Posterior vena cava (tissue), 2 donors: ENCODE data around the gene DTX4. TPM values are rescaled to one million over a fixed set of nuclear protein-coding genes. Genes with fewer than 3 reads are reported as not detected.

Source experiments
- DNase-seq: peaks from one replicate; pipeline ENCODE4 v3.0.0-alpha.2; 2020; ENCODE audit warnings: low spot score
- intact Hi-C, 2 donors: fragments of 100-400 bp; cut with DNase I; formaldehyde crosslinking; loops; one replicate each; pipeline versions ENCODE4 v1.14.1 to v1.14.2; 2022 to 2023
- total RNA-seq, 2 donors: library from RNA; stranded (reverse); fragmentation: NEBNext Ultra II Directional; extraction: Animal tissue kit (Norgen Biotek cat#: 25700); gene quantifications; one replicate each; pipeline ENCODE4 v1.2.1, GENCODE V29; 2021
- donor health status: DM: yes; HTN: yes; CAD: no.
- donor health status: DM: yes; HTN: yes; CAD: no.

DTX4 gene
- total RNA-seq, 2 donors from 2014 or later = 1.9 to 2.0 TPM

DNA sequence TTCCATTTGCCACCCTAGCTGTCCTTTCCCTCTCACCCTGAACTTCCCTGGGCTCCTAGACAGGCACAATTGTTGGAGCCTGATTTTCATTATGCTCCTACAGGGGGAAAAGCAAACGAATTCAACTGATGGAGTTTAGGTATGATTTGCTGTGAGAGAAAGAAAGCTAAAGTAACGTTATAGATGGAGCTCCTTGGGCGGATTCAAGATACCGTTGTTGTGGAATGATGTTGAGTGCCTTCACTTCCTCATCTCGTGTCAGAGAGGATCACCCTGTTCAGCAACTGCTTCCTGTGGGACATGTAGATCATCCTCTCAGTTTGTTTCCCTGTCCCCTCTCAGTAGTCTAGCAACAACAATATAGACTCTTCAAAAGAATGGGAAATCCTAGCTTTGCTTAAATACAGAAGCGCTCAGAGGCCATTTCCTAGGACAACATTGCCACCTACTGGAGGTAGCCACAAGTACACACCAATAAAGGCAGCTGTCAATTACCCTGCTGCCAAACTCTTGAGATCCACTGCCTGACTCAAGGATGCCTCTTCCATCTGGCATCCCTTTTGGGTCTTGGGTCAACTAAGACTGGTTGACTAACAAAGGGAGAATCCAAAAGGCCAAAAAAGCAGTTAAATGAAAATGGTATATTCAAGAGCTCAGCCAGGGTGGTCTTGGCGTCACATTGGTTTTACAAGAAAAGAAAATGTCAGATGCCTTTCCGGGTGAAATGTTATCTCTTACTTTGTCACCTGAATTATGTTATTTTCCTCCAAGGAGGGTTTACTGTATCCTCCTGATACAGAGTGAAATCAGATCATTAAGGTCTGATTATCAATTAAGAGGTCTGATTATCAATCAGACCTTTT is 13.5 kb upstream of the DTX4 start:
- intact Hi-C loops = no loop called here
- peak; percentile 78 for DNase-seq

- intact Hi-C loops = no loop called here
These were observed 7.9 kb upstream of the DTX4 start for GRCh38 chr11:59164028-59164427.

DNA sequence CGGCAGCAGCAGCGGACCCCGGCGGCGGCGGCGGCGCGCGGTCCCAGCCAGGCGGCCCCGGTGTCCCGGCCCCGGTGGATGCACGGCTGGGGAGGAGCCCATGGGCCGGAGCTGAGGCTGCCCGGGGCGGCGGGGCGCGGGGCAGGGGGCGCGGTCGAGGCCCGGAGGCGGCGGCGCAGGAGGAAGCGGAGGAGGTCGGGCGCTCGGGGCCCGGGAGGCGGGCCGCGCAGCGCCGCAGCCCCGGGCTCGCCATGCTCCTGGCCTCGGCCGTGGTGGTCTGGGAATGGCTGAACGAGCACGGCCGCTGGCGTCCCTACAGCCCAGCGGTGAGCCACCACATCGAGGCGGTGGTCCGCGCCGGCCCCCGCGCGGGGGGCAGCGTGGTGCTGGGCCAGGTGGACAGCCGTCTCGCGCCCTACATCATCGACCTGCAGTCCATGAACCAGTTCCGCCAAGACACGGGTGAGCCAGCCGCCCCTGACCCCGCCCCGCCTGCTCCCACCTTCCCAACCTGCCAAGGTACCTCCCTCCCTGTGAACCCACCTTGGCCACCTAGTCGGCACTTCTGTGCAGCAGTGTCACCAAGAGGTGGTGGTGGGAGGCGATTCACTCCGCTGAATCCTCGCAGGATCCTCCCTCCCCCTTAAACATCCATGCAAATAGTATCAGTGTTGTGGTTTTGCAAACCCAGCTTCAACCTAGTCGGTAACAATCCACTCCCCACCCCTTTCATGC is 580 bp downstream of the DTX4 start:
- intact Hi-C loops = loop anchor here (2.0 to 10.0 kb wide), 3 partner anchors 32 to 112 kb away; no protein-coding TSS in a partner anchor
- DNase-seq = no peak

More at GRCh38 chr11:59164028-59164427, 7.9 kb upstream of the DTX4 start:
- no peak for DNase-seq

DNA sequence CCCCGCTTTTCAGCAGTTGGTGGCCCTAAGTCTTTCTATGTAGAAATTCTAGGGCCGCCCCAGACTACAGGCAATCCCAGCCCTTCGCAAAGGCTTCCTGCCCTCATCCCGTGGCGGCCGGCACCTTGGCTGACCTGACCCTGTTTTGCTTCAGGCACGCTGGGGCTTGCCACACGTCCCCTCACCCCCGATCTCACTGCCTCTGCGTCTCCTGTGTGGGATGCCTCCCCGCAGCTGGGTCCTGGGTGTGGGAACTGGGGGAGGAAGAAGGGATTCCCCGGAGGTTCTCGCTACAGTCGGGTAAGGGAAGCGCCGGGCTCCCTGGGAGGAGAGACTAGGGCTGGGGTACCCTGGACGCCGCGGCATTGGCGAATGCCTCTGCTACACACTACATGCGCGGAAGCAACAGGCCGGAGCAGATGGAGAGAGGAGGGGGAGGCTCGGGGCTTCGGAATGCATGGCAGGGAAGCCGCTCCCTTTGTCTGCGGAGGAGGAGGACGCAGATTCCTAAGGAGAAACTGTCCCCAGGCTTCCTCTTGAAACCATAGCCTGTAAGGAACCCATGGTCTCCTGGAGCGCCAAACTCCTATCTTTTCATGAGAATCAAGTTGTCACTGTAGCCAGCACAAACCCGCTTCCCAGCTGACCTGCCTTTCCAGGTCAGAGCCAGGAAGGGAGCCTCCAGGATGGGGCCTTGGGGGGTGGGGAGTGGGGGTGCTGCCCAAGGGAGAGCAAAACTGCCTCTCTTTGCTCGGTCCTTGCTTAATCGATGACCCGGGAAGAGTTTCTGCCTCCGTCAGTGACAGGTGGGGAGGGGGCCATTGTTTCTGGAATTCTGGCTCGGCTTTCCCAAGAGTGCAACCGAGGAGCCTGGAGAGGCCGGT is 1.4 kb downstream of the DTX4 start:
- DNase-seq = no peak
- intact Hi-C loops = loop anchor here (2.0 to 10.0 kb wide), 3 partner anchors 31 to 111 kb away; no protein-coding TSS in a partner anchor

DNA sequence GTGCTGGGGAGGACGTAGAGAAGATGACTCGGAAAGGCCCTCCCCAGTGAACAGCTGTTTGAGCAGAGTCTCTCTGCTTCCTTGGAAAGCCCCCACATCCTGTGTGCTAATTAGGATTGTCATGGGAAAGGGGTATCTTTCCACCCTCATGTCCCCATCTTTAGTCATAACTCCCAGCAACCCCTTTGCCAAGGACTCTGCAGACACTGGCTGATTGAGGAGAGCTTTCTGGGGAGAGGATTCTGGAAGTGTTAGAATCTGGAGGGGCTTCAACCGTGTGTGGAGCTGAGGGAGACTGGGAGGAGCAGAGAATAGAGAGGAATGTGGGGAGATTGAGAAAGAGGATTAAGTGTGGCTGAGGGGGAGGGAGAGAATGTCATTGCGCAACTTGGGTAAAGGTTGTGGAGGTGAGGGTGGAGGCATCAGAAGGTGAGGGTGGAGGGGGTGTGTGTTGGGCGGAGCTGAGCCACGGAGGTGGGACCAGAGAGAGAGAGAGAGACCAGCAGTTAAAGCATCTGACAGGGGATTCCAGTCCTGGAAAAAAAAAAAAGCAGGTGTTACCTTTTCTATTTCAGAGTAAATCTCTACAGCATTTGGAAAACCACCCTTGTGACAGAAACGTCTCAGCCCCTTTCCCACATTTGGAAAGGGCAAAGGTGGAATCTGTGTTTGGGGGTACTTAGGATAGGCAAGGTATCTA is 2.2 kb downstream of the DTX4 start:
- intact Hi-C loops = loop anchor here (2.0 to 10.0 kb wide), 3 partner anchors 31 to 111 kb away; no protein-coding TSS in a partner anchor
- DNase-seq = no peak

GRCh38 chr11:59174664-59175033 is 2.7 kb downstream of the DTX4 start:
- no peak for DNase-seq
- intact Hi-C loops = loop anchor here in 1 of 2 donors (5.0 to 10.0 kb wide), 2 partner anchors 33 to 110 kb away; no protein-coding TSS in a partner anchor

DNA sequence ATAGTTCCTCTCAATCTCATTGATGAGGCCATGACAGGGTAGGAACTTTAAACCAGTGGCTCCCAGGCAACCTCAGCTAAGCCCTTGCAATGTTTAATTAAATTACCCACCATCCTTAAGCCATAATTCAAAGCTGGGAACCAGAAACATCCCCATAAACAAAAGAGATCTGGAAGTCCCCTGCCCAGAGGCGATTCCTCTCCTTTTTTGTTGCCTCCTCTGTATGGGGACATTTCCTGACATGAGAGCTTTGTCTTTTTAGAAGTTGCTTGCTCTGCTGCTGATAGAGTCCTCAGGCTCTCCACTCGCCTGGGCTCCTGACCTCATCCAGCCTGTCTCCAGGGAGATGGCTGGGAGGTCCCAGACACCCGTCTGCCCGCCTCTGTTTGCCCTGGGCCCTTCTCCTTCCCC is 3.2 kb downstream of the DTX4 start:
- DNase-seq = no peak
- intact Hi-C loops = loop anchor here in 1 of 2 donors (10.0 kb wide), 1 partner anchor 110 kb away; no protein-coding TSS in a partner anchor

- no peak for DNase-seq
- intact Hi-C loops = loop anchor here in 1 of 2 donors (10.0 kb wide), 1 partner anchor 108 kb away; no protein-coding TSS in a partner anchor
These were observed 4.4 kb downstream of the DTX4 start for GRCh38 chr11:59176330-59176729.

GRCh38 chr11:59178402-59178801 is 6.5 kb downstream of the DTX4 start:
- DNase-seq = no peak
- intact Hi-C loops = loop anchor here in 1 of 2 donors (10.0 kb wide), 1 partner anchor 106 kb away; no protein-coding TSS in a partner anchor

- intact Hi-C loops = loop anchor here in 1 of 2 donors (10.0 kb wide), 1 partner anchor 106 kb away; no protein-coding TSS in a partner anchor
- DNase-seq = no peak
These were observed 7.2 kb downstream of the DTX4 start for GRCh38 chr11:59179121-59179520.

GRCh38 chr11:59180168-59180776 is 8.3 kb downstream of the DTX4 start:
- intact Hi-C loops = no loop called here
- no peak for DNase-seq

DNA sequence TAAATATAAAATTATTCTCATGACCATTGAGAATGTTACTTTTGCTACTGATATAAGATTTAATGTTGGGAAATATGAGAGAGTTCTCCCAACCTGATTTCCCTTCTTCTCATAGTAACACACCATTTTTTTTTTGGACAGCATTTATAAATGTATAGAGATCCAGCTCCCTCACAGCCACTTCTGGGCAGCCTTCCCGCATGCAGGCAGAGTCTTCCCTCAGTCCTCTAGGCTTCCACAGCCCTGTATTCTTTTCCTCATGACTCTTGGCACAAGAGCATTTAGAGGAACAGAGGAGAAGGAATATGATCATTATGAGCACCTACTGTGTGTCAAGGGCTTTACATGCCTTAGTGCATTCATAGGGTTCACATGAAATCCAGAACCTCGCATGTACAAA is 9.0 kb downstream of the DTX4 start:
- no peak for DNase-seq
- intact Hi-C loops = no loop called here

- DNase-seq = no peak
- intact Hi-C loops = no loop called here
These were observed 10.0 kb downstream of the DTX4 start for GRCh38 chr11:59181746-59182456.

DNA sequence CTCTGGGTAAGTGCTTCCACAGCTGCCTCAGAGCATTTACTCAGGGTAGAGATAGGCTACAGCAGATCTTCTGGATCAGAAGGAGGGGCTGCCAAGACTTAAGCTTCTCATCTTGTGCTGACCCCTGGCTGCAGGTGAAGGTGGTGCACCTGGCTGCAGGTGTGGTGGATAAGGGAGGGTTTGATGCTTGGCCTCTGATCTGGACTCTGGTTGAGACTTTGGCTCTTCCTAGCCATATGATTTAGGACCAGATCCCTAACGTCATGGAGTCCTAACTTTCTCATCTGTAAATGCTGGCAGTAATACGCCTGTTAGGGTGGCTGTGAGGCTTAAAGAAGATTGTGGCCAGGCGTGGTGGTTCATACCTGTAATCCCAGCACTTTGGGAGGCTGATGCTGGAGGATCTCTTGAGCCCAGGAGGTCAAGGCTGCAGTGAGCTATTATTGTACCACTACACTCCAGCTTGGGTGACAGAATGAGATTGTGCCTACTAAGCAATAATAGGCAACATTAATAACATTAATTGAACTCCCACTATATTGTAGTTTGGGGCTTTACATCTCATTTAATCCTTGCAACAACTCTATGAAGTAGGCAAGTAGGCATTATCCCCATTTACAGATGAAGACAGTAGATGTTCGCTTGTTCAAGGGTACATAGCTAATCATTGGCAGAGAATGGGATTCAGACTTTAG is 10.7 kb downstream of the DTX4 start:
- intact Hi-C loops = no loop called here
- DNase-seq = no peak

GRCh38 chr11:59183771-59184170 is 11.8 kb downstream of the DTX4 start:
- intact Hi-C loops = no loop called here
- DNase-seq = no peak

- no peak for DNase-seq
- intact Hi-C loops = no loop called here
These were observed 12.9 kb downstream of the DTX4 start for GRCh38 chr11:59184691-59185339.
